Measurements from ENCODE around the gene VARS1. TPM values are rescaled to one million over a fixed set of nuclear protein-coding genes. Genes with fewer than 3 reads are reported as not detected.

Gene VARS1
- total RNA-seq, 2 donors from 2014 or later, result 38.5 to 49.9 TPM

- Histone ChIP-seq H3K4me1 (replicated peaks) (peaks cover 10% of the 10 kb centered on the region), H3K27ac (peak overlapping the region; percentile 97), H3K9me3 (no peaks in the 10 kb centered on the region), H3K27me3 (replicated peaks; ENCODE audit: insufficient read depth) (no peaks in the 10 kb centered on the region), H3K4me3 (peak overlapping the region; percentile 52 to 74), H3K36me3 (no peaks in the 10 kb centered on the region)
- DNase-seq (ENCODE audit: low spot score), result no peak
- intact Hi-C loops (cut with DNase I), result loop anchor here (5.0 kb wide), 1 partner anchor 149 kb away; the partner anchor contains the start of gene LY6G5C
- TF ChIP-seq CTCF (IDR thresholded peaks at IDR 0.05), result no peak
- no peak for TF ChIP-seq POLR2A (IDR thresholded peaks at IDR 0.05)
- no peak for TF ChIP-seq POLR2AphosphoS5 (IDR thresholded peaks at IDR 0.05)
- 70% methylated on average over 15 of the region's 15 CpGs for WGBS
These were observed 36.0 kb upstream of the VARS1 start for GRCh38 chr6:31831350-31832215.

GRCh38 chr6:31830886-31831335 lies 35.4 kb upstream of the VARS1 start:
- TF ChIP-seq CTCF (IDR thresholded peaks at IDR 0.05), result no peak
- TF ChIP-seq POLR2AphosphoS5 (IDR thresholded peaks at IDR 0.05), result no peak
- no peak for TF ChIP-seq POLR2A (IDR thresholded peaks at IDR 0.05)
- intact Hi-C loops (cut with DNase I), result loop anchor here (5.0 kb wide), 1 partner anchor 149 kb away; the partner anchor contains the start of gene LY6G5C
- H3K4me3 ChIP-seq, result peak overlapping the region; percentile 52 to 74
- peaks cover 6% of the 10 kb centered on the region for H3K4me1 ChIP-seq (replicated peaks)
- H3K27ac ChIP-seq, result peak overlapping the region; percentile 97
- H3K27me3 ChIP-seq (replicated peaks; ENCODE audit: insufficient read depth), result no peaks in the 10 kb centered on the region
- H3K9me3 ChIP-seq, result no peaks in the 10 kb centered on the region
- H3K36me3 ChIP-seq, result no peaks in the 10 kb centered on the region
- DNase-seq (ENCODE audit: low spot score), result no peak
- WGBS, result 32% methylated on average over 6 of the region's 6 CpGs

- intact Hi-C loops (cut with DNase I), result loop anchor here (5.0 kb wide), 1 partner anchor 147 kb away; the partner anchor contains the start of gene LY6G5C
- WGBS, result under 1% methylated on average over 15 of the region's 15 CpGs
- no peaks in the 10 kb centered on the region for H3K27me3 ChIP-seq (replicated peaks; ENCODE audit: insufficient read depth)
These were observed 34.2 kb upstream of the VARS1 start for GRCh38 chr6:31829633-31830283.

GRCh38 chr6:31827286-31828079 lies 31.9 kb upstream of the VARS1 start, which contains the start of gene HSPA1B:
HSPA1B (plus strand) TSS chr6:31827738; CDS start chr6:31827951, 213 bp downstream.
- WGBS, result under 1% methylated on average over 37 of the region's 56 CpGs
- Histone ChIP-seq H3K36me3 (no peaks in the 10 kb centered on the region), H3K9me3 (no peaks in the 10 kb centered on the region), H3K4me3 (peak within 1 kb of the TSS; percentile 51 to 62), H3K27me3 (replicated peaks; ENCODE audit: insufficient read depth) (no peaks in the 10 kb centered on the region), H3K27ac (peak within 1 kb of the TSS; percentile 97 to 100), H3K4me1 (replicated peaks) (peaks cover 22% of the 10 kb centered on the region)
- intact Hi-C loops (cut with DNase I), result no loop called here
- DNase-seq (ENCODE audit: low spot score), result peak; percentile 100
- TF ChIP-seq POLR2AphosphoS5 (IDR thresholded peaks at IDR 0.05) (peak; percentile 100), POLR2A (IDR thresholded peaks at IDR 0.05) (peak; percentile 100), CTCF (IDR thresholded peaks at IDR 0.05) (peak in 1 of 4 experiments; percentile 28)

More at GRCh38 chr6:31829633-31830283, 34.2 kb upstream of the VARS1 start:
- peak overlapping the region; percentile 97 for H3K27ac ChIP-seq
- no peak for DNase-seq (ENCODE audit: low spot score)
- TF ChIP-seq CTCF (IDR thresholded peaks at IDR 0.05), result peak in 2 of 4 experiments; percentile 59 to 78
- peak; percentile 9 for TF ChIP-seq POLR2A (IDR thresholded peaks at IDR 0.05)
- peak; percentile 93 for TF ChIP-seq POLR2AphosphoS5 (IDR thresholded peaks at IDR 0.05)
- no peaks in the 10 kb centered on the region for H3K9me3 ChIP-seq
- H3K4me1 ChIP-seq (replicated peaks), result peaks cover 13% of the 10 kb centered on the region
- no peaks in the 10 kb centered on the region for H3K36me3 ChIP-seq
- H3K4me3 ChIP-seq, result peak overlapping the region; percentile 52 to 74

Data from prostate gland (tissue), 2 donors.